H9 (cell line): ENCODE measurements around the gene ARPP21. TPM values are rescaled to one million over a fixed set of nuclear protein-coding genes. Genes with fewer than 3 reads are reported as not detected.

Source experiments
- DNase-seq: peaks from one replicate; pipeline ENCODE4 v3.0.0-alpha.2; 2017
- H2AFZ ChIP-seq: one replicate; pipeline ENCODE4 v1.6.1; 2013; ENCODE audit warnings: mild to moderate bottlenecking, low read length, control low read depth, moderate library complexity
- H2AK5ac ChIP-seq: 2 replicates; pipeline ENCODE4 v1.6.1; 2013; ENCODE audit warnings: low read length, control low read depth, mixed read lengths; ENCODE audit not compliant: insufficient read length
- H2BK120ac ChIP-seq: one replicate; pipeline ENCODE4 v1.6.1; 2013; ENCODE audit warnings: low read depth, mild to moderate bottlenecking, low read length, control low read depth, inconsistent platforms; ENCODE audit not compliant: poor library complexity, severe bottlenecking
- H2BK12ac ChIP-seq: 2 replicates; pipeline ENCODE4 v1.6.1; 2013; ENCODE audit warnings: low read length, control low read depth, mixed read lengths, low read depth; ENCODE audit not compliant: insufficient read length
- H2BK15ac ChIP-seq: 2 replicates; pipeline ENCODE4 v1.6.1; 2013; ENCODE audit warnings: low read depth, low read length, control low read depth
- H2BK20ac ChIP-seq: one replicate; pipeline ENCODE4 v1.6.1; 2013; ENCODE audit warnings: low read depth, mild to moderate bottlenecking, low read length, control low read depth, inconsistent platforms; ENCODE audit not compliant: poor library complexity, severe bottlenecking
- H2BK5ac ChIP-seq: 2 replicates; pipeline ENCODE4 v1.6.1; 2013; ENCODE audit warnings: low read length, control low read depth, mixed read lengths; ENCODE audit not compliant: insufficient read length
- H3K14ac ChIP-seq: 2 replicates; pipeline ENCODE4 v1.6.1; 2013; ENCODE audit warnings: low read length, control low read depth; ENCODE audit not compliant: insufficient read depth
- H3K18ac ChIP-seq: 2 replicates; pipeline ENCODE4 v1.6.1; 2013; ENCODE audit warnings: low read depth, mild to moderate bottlenecking, mixed read lengths, low read length, control low read depth; ENCODE audit not compliant: insufficient read length
- H3K23ac ChIP-seq: 2 replicates; pipeline ENCODE4 v1.6.1; 2013; ENCODE audit warnings: low read length, control low read depth, mixed read lengths, low read depth; ENCODE audit not compliant: insufficient read length
- H3K23me2 ChIP-seq: 2 replicates; pipeline ENCODE4 v1.6.1; 2013; ENCODE audit warnings: low read depth, mild to moderate bottlenecking, mixed read lengths, low read length, control low read depth; ENCODE audit not compliant: insufficient read length, poor library complexity, severe bottlenecking
- H3K27ac ChIP-seq: 2 replicates; pipeline ENCODE4 v1.5.1; 2013; ENCODE audit warnings: low read length, control low read depth, mixed read lengths, low read depth; ENCODE audit not compliant: insufficient read length
- H3K27me3 ChIP-seq: 2 replicates; pipeline ENCODE4 v1.6.1; 2013; ENCODE audit warnings: low read length, control low read depth, inconsistent platforms; ENCODE audit not compliant: insufficient read depth
- H3K4ac ChIP-seq: 2 replicates; pipeline ENCODE4 v1.6.1; 2013; ENCODE audit warnings: low read depth, mild to moderate bottlenecking, control low read depth, inconsistent platforms, low read length, moderate library complexity
- H3K4me1 ChIP-seq: 2 replicates; pipeline ENCODE4 v1.6.1; 2013; ENCODE audit warnings: low read length, control low read depth, inconsistent platforms; ENCODE audit not compliant: insufficient read depth
- H3K4me2 ChIP-seq: 2 replicates; pipeline ENCODE4 v1.6.1; 2013; ENCODE audit warnings: low read length, control low read depth, mixed read lengths; ENCODE audit not compliant: insufficient read length, insufficient read depth
- H3K56ac ChIP-seq: 2 replicates; pipeline ENCODE4 v1.6.1; 2013; ENCODE audit warnings: low read depth, mild to moderate bottlenecking, mixed read lengths, low read length, control low read depth; ENCODE audit not compliant: insufficient read length
- H3K79me1 ChIP-seq: 2 replicates; pipeline ENCODE4 v1.6.1; 2013; ENCODE audit warnings: low read depth, mild to moderate bottlenecking, moderate library complexity, low read length, control low read depth, inconsistent platforms; ENCODE audit not compliant: insufficient read depth, poor library complexity, severe bottlenecking
- H3K79me2 ChIP-seq: 2 replicates; pipeline ENCODE4 v1.6.1; 2013; ENCODE audit warnings: low read length, control low read depth, inconsistent platforms; ENCODE audit not compliant: insufficient read depth
- H3K9ac ChIP-seq: 2 replicates; pipeline ENCODE4 v1.6.1; 2013; ENCODE audit warnings: low read length, control low read depth, mixed read lengths; ENCODE audit not compliant: insufficient read length; ENCODE audit errors: extremely low read depth
- H3K9me3 ChIP-seq: one replicate; pipeline ENCODE4 v1.6.1; 2013; ENCODE audit warnings: low read depth, low read length, inconsistent platforms; ENCODE audit not compliant: control insufficient read depth
- H3T11ph ChIP-seq: one replicate; pipeline ENCODE4 v1.6.1; 2013; ENCODE audit warnings: mild to moderate bottlenecking, low read length, control low read depth, inconsistent platforms
- H4K20me1 ChIP-seq: one replicate; pipeline ENCODE4 v1.6.1; 2013; ENCODE audit not compliant: control insufficient read depth, insufficient read length, insufficient read depth
- H4K5ac ChIP-seq: 2 replicates; pipeline ENCODE4 v1.6.1; 2013; ENCODE audit warnings: low read depth, mild to moderate bottlenecking, mixed read lengths, low read length, control low read depth; ENCODE audit not compliant: insufficient read length
- H4K8ac ChIP-seq: replicated peaks from 2 replicates; pipeline ENCODE4 v1.6.1; 2013; ENCODE audit warnings: low read length, control low read depth, mixed read lengths, low read depth; ENCODE audit not compliant: insufficient read length
- H4K91ac ChIP-seq: 2 replicates; pipeline ENCODE4 v1.6.1; 2013; ENCODE audit warnings: low read depth, mild to moderate bottlenecking, moderate library complexity, mixed read lengths, low read length, control low read depth; ENCODE audit not compliant: insufficient read length
- H3K27ac Mint-ChIP-seq, 3 experiments: 2 replicates in 2 of 3; 3 replicates in 1 of 3; pipeline ENCODE4 v1.8.0; 2020 to 2021; ENCODE audit warnings: mixed read lengths in 3 of 3, mild to moderate bottlenecking in 1 of 3, moderate library complexity in 1 of 3
- H3K27me3 Mint-ChIP-seq: 2 replicates; pipeline ENCODE4 v1.8.0; 2021; ENCODE audit warnings: low read depth, mild to moderate bottlenecking, moderate library complexity, mixed read lengths
- H3K36me3 Mint-ChIP-seq, 3 experiments: 2 replicates in 2 of 3; 3 replicates in 1 of 3; pipeline ENCODE4 v1.8.0; 2020 to 2021; ENCODE audit warnings: low read depth in 3 of 3, mixed read lengths in 3 of 3; ENCODE audit not compliant: insufficient read depth in 1 of 3
- H3K4me1 Mint-ChIP-seq, 2 experiments: 2 replicates each; pipeline ENCODE4 v1.8.0; 2020; ENCODE audit warnings: mixed read lengths in 2 of 2
- H3K4me3 Mint-ChIP-seq, 2 experiments: 2 replicates in 1 of 2; 3 replicates in 1 of 2; pipeline ENCODE4 v1.8.0; 2020 to 2021; ENCODE audit warnings: mild to moderate bottlenecking in 2 of 2, mixed read lengths in 2 of 2, moderate library complexity in 1 of 2
- H3K9me3 Mint-ChIP-seq, 2 experiments: 2 replicates in 1 of 2; 3 replicates in 1 of 2; pipeline ENCODE4 v1.8.0; 2020; ENCODE audit warnings: mild to moderate bottlenecking in 2 of 2, mixed read lengths in 2 of 2, moderate library complexity in 1 of 2
- WGBS: extraction: QIAGEN DNeasy Blood & Tissue Kit; methylation state at CpG from one replicate; pipeline ENCODE4 v1.1.7; 2013; ENCODE audit warnings: missing lambda C conversion rate, low lambda C conversion rate, mixed read lengths; ENCODE audit not compliant: insufficient read length; ENCODE audit errors: extremely low coverage; 5-methylcytosine and 5-hydroxymethylcytosine counted together
- total RNA-seq: library from RNA; stranded (reverse); gene quantifications from 2 replicates; pipeline ENCODE4 v1.2.1, GENCODE V29; 2021
- TF ChIP-seq, protein P1 (sequence below): fragments of 200-600 bp; sonication (generic); conservative IDR thresholded peaks from 3 replicates; pipeline ENCODE4 v1.8.0; 2021; ENCODE audit warnings: antibody characterized with exemption, mild to moderate bottlenecking

Gene ARPP21
- total RNA-seq, 1 experiment from 2014 or later: not detected

DNA sequence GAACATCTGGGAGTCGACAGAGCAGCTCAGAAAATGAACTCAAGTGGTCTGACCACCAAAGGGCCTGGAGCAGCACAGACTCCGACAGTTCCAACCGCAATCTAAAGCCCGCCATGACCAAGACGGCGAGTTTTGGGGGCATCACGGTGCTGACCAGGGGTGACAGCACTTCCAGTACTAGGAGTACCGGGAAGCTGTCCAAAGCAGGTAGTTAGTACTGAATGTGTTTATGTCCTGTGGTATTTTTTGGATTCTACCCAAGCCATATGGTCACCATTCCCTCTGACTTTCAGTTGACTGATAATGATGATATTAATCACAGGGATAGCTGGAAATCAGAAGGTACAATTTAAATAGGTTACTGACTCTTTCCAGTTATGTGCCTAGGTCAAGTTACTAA is 82.3 kb downstream of the ARPP21 start:
- Histone ChIP-seq H3K79me2 (no peaks in the 10 kb centered on the region), H2BK120ac (no peak overlapping the region), H4K20me1 (no peaks in the 10 kb centered on the region), H3K27ac (no peak overlapping the region), H3T11ph (no peak overlapping the region), H3K27me3 (peaks cover 21% of the 10 kb centered on the region; the same call in 1 of the 2 replicates), H3K4me1 (no peaks in the 10 kb centered on the region; the same call in 1 of the 2 replicates), H3K9me3 (no peaks in the 10 kb centered on the region), H3K18ac (no peak overlapping the region), H3K14ac (no peak overlapping the region; the same call in 1 of the 2 replicates), H4K5ac (no peak overlapping the region), H2AFZ (no peak overlapping the region), H3K4ac (no peak overlapping the region), H4K91ac (no peak overlapping the region), H2AK5ac (no peak overlapping the region), H2BK5ac (no peak overlapping the region), H3K56ac (no peak overlapping the region), H3K23me2 (no peaks in the 10 kb centered on the region), H3K9ac (no peak overlapping the region), H2BK20ac (no peak overlapping the region), H3K79me1 (no peaks in the 10 kb centered on the region), H2BK12ac (no peak overlapping the region), H4K8ac (no peak overlapping the region), H3K4me2 (no peak overlapping the region), H2BK15ac (no peak overlapping the region), H3K23ac (no peak overlapping the region)
- no peak for DNase-seq
- Mint-ChIP-seq H3K27me3 (peaks cover 91% of the 10 kb centered on the region), H3K36me3 (no peaks in the 10 kb centered on the region), H3K4me1 (peaks cover 3 to 4% of the 10 kb centered on the region in 2 experiments; a peak in 2 of 4 replicates), H3K9me3 (no peaks in the 10 kb centered on the region), H3K27ac (no peak overlapping the region), H3K4me3 (no peak overlapping the region)
- TF ChIP-seq, protein P1, sequence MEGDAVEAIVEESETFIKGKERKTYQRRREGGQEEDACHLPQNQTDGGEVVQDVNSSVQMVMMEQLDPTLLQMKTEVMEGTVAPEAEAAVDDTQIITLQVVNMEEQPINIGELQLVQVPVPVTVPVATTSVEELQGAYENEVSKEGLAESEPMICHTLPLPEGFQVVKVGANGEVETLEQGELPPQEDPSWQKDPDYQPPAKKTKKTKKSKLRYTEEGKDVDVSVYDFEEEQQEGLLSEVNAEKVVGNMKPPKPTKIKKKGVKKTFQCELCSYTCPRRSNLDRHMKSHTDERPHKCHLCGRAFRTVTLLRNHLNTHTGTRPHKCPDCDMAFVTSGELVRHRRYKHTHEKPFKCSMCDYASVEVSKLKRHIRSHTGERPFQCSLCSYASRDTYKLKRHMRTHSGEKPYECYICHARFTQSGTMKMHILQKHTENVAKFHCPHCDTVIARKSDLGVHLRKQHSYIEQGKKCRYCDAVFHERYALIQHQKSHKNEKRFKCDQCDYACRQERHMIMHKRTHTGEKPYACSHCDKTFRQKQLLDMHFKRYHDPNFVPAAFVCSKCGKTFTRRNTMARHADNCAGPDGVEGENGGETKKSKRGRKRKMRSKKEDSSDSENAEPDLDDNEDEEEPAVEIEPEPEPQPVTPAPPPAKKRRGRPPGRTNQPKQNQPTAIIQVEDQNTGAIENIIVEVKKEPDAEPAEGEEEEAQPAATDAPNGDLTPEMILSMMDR: no peak
- no CpG with 5 or more reads among the region's 8 CpGs for WGBS
